Subcutaneous abdominal adipose tissue (tissue), 5 donors: Measurements from ENCODE around the gene EIF4EBP2.

Experiments used
- H3K27ac ChIP-seq: one replicate; pipeline ENCODE4 v1.7.0; 2013; ENCODE audit warnings: low read depth, mild to moderate bottlenecking, inconsistent platforms, low read length, moderate library complexity
- H3K27me3 ChIP-seq, 5 donors: one replicate each; pipeline ENCODE4 v1.7.0; 2013; ENCODE audit warnings: low read length in 5 of 5, inconsistent platforms in 1 of 5; ENCODE audit not compliant: control insufficient read depth in 5 of 5, insufficient read depth in 4 of 5
- H3K36me3 ChIP-seq, 5 donors: one replicate each; pipeline ENCODE4 v1.7.0; 2013; ENCODE audit warnings: low read length in 5 of 5; ENCODE audit not compliant: control insufficient read depth in 5 of 5, insufficient read depth in 5 of 5
- H3K4me1 ChIP-seq, 5 donors: one replicate each; pipeline ENCODE4 v1.7.0; 2013; ENCODE audit warnings: low read length in 5 of 5, mild to moderate bottlenecking in 3 of 5, moderate library complexity in 1 of 5; ENCODE audit not compliant: control insufficient read depth in 5 of 5, insufficient read depth in 5 of 5
- H3K4me3 ChIP-seq, 5 donors: one replicate each; pipeline ENCODE4 v1.7.0; 2013; ENCODE audit warnings: low read length in 5 of 5, low read depth in 1 of 5
- H3K9ac ChIP-seq, 5 donors: one replicate each; pipeline ENCODE4 v1.7.0; 2013; ENCODE audit warnings: low read length in 5 of 5, mild to moderate bottlenecking in 4 of 5, moderate library complexity in 3 of 5
- H3K9me3 ChIP-seq, 5 donors: one replicate each; pipeline ENCODE4 v1.7.0; 2013; ENCODE audit warnings: low read length in 5 of 5; ENCODE audit not compliant: control insufficient read depth in 5 of 5
- donor health status: healthy.
- donor health status: healthy.
- donor health status: healthy.
- donor health status: healthy.
- donor health status: healthy.

The EIF4EBP2 gene

DNA sequence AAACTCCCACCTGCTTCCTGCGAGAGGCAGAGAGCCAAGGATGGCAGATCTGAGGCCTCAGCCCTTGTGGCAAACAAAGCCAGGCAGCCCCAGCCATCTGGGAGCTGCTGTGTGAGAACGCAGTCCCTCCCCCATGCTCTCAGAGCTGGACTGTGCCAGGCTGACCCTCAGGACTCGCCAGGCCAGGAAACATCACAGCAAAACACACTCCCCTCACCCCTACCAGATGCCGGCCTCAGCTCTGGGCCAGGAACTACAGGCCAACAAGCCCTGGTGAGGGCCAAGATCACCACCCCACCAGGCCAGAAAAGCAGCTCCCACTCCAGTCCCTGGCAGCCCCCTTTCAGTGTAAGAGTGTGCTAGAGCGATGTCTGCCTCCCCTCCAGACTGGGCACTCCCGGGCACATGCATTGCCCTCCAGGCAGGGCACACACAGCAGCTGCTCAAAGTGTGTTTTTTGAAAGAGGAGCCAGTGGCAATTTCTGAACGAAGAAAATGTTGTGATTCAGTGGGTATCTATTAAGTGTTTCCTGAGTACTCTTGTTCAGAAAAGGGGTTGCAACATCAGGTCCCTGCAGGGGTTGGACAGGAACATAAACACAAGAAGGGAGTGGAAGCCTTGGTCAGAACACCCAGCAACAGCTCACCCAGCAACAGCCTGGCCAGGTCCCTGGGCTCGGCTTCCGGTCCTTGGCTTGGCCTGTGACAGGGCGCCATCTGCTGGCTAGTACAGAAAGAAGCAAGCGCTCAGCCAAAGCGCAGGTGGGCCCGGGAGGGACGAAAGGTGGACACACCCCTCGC, 39.8 kb upstream of the EIF4EBP2 start:
- Histone ChIP-seq H3K36me3 (no peaks in the 10 kb centered on the region), H3K27me3 (no peaks in the 10 kb centered on the region), H3K4me3 (peak overlapping the region in 2 of 5 donors; percentile 14), H3K9me3 (no peaks in the 10 kb centered on the region), H3K4me1 (peaks cover 5 to 16% (median 14%) of the 10 kb centered on the region in 5 donors), H3K9ac (peak overlapping the region in 3 of 5 donors; percentile 21 to 60 (median 52)), H3K27ac (peak overlapping the region; percentile 81)

DNA sequence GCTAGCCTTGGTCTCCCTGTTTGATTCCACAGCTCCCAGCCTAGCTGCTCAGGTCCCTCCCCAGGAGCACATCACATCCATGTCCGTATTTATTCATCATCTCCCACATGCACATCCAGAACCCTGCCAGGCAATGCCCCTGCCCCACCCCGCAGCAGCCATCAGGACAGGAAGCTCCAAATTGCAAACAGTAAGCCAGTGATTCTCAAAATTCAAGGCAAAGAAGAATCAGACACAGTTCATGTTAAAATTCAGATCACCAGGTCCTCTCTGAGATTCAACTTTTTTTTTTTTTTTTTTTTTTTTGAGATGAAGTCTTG, 39.2 kb upstream of the EIF4EBP2 start:
- Histone ChIP-seq H3K9ac (no peak overlapping the region), H3K27me3 (no peaks in the 10 kb centered on the region), H3K9me3 (no peaks in the 10 kb centered on the region), H3K27ac (no peak overlapping the region), H3K4me1 (peaks cover 5 to 16% (median 14%) of the 10 kb centered on the region in 5 donors), H3K36me3 (no peaks in the 10 kb centered on the region), H3K4me3 (peak overlapping the region in 1 of 5 donors; percentile 14)

DNA sequence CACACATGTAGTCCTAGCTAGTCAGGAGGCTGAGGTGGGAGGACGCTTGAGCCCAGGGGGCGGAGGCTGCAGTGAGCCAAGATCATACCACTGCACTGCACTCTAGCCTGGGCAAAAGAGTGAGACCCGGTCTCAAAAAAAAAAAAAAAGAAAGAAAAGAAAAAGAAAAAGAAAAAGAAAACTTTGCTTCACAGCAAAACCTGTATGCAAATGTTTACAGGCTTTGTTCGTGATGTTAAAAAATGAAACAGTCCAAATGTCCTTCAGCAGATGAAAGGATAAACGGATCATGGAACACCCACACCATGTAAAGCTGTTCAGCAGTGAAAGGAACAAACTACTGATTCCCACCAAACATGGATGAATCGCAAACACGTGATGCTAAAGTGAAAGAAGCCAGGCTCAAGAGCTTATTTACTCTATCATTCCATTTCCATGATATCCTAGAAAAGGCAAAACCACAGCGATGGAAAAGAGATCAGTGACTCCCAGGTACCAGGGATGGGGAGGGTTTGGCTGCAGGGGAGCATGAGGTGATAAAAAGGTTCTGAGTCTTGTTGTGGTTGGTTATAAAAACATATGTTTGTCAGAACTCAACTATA, 36.6 kb upstream of the EIF4EBP2 start:
- H3K27me3 ChIP-seq, result no peaks in the 10 kb centered on the region
- H3K27ac ChIP-seq, result no peak overlapping the region

DNA sequence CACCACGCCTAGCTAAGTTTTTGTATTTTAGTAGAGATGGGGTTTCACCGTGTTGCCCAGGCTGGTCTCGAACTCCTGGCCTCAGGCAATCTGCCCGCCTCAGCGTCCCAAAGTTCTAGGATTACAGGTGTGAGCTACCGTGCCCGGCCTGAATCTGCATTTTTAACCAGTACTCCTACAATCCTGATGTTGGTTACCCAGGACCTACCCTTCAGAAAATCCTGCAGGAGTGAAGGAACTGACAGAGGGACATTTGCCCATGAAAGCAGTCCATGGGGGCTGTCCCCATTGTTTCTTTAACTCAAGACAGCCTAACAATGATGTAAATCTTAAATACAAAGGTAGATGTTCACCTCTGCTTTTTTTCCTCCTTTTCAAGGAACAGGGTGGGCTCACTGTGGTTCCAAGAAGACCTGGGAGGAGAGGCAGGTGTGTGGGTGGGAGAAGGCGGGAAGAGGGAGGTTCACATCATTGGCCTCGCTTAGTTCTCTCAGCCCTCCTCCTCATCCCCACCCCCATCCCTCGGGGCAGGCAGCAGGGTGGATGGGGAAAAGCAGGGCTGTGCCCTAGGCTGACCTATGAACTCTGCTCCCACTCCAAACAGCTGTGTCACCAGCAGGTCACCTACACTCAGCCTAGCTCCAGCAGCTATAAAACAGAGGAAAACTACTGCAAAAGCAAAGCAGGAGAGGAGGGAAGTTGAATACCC, 35.0 kb upstream of the EIF4EBP2 start:
- Histone ChIP-seq H3K27ac (no peak overlapping the region), H3K4me1 (peaks cover 4 to 9% (median 8%) of the 10 kb centered on the region in 5 donors), H3K4me3 (no peak overlapping the region), H3K27me3 (no peaks in the 10 kb centered on the region), H3K36me3 (no peaks in the 10 kb centered on the region), H3K9ac (no peak overlapping the region), H3K9me3 (no peaks in the 10 kb centered on the region)

More for the DNA sequence above, 36.6 kb upstream of the EIF4EBP2 start:
- H3K9me3 ChIP-seq, result no peaks in the 10 kb centered on the region
- H3K4me3 ChIP-seq, result no peak overlapping the region
- H3K9ac ChIP-seq, result no peak overlapping the region
- H3K4me1 ChIP-seq, result peaks cover 5 to 16% (median 14%) of the 10 kb centered on the region in 5 donors
- H3K36me3 ChIP-seq, result no peaks in the 10 kb centered on the region

DNA sequence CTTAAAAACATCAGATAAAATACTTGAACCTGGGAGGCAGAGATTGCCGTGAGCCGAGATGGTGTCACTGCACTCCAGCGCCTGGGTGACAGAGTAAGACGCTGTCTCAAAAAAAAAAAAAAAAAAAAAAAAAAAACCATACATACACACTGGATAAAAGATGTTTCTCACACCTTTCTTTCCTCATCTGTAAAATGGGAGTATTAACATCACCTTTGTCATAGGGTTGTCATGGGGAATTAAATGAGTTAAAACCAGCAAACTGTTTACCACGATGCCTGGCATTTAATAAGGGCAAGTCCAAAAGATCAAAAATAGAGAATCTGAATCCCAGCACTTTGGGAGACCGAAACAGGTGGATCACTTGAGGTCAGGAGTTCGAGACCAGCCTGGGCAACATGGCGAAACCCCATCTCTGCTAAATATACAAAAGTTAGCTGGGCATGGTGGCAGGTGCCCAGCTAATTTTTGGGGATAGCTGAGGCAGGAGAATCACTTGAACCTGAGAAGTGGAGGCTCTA, 34.4 kb upstream of the EIF4EBP2 start:
- Histone ChIP-seq H3K4me3 (no peak overlapping the region), H3K27me3 (no peaks in the 10 kb centered on the region), H3K36me3 (no peaks in the 10 kb centered on the region), H3K9me3 (no peaks in the 10 kb centered on the region), H3K4me1 (peaks cover 0 to 3% (median 3%) of the 10 kb centered on the region in 5 donors), H3K27ac (no peak overlapping the region), H3K9ac (no peak overlapping the region)

DNA sequence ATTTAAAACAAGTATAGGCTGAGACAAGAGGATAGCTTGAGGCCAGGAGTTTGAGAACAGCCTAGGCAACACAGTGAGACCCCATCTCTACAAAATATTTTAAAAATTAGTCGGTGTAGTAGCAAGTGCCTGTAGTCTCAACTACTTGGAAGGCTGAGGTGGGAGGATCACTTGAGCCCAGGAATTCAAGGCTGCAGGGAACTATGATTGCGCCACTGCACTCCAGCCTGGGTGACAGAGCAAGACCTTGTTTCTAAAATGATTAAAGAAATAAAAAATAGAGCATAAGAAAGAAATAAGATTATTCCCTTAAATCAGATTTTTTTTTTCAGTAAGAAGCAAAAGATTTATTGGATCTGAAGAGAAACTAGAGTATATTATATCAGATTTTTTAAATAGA, 33.2 kb upstream of the EIF4EBP2 start:
- Histone ChIP-seq H3K27me3 (no peaks in the 10 kb centered on the region), H3K36me3 (peaks cover 0 to 7% (median 2%) of the 10 kb centered on the region in 5 donors), H3K4me1 (no peaks in the 10 kb centered on the region), H3K27ac (no peak overlapping the region), H3K9ac (no peak overlapping the region), H3K4me3 (no peak overlapping the region), H3K9me3 (no peaks in the 10 kb centered on the region)

DNA sequence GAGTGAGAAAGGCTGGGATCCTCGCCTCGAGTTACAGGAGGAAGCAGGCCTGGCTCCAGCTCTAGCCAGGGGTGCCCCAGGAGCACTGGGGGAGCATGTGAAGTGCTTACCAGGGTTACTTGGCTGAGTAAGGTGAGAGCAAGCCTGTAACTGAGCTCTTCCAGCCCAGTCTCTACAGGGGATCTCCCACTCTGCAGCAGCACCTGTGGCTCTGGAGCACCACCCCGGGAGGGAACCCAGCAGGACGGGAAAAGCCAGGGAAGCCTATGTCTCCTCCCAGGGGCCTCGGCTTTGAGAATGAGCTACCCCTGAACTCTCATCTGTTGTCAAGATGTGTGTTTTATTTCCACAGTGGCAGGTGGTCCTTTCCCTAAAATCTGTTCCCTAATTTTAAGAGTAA, 32.1 kb upstream of the EIF4EBP2 start:
- Histone ChIP-seq H3K36me3 (peaks cover 0 to 10% (median 2%) of the 10 kb centered on the region in 5 donors), H3K9me3 (no peaks in the 10 kb centered on the region), H3K4me1 (no peaks in the 10 kb centered on the region), H3K27me3 (no peaks in the 10 kb centered on the region), H3K27ac (no peak overlapping the region), H3K9ac (no peak overlapping the region), H3K4me3 (no peak overlapping the region)

DNA sequence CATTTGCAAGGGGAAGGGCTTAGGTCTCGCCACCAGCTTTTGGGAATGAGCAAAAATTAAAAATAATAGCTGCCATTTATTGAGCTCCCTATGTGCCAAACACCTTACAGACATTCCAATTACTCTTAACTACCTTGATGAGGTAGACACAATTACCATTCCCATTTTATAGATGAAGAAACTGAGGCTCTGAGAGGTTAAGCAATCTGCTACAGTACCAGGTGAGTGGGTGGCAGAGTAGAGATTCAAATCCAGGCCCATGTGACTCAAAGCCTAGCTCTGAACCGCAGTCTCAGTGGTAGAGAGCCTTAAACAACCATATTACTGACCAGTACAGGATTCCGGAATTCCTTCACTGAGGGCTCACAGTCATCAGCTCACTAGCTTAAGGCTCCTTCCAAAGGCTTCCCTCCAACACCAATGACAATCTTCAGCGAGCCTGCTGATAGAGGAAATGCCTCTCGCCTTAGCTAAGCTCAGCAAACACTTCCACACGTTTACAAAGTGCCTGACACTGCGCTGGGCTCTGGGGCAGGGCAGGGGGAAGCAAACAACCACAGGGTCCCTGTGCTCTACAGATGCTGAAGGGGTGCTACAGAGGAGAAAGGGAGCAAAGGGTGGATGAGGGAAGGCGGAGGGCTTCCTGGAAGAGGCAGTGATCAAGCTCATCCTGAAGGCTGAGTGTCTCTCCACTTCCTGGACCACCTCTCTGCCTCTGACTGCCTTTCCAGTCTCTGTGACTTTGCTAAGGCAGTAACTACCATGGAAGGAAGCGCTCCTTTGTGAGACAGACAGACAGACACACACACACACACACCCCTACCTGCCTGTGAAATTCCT, 28.9 kb upstream of the EIF4EBP2 start:
- no peak overlapping the region for H3K9ac ChIP-seq
- H3K4me1 ChIP-seq, result no peaks in the 10 kb centered on the region
- H3K36me3 ChIP-seq, result peaks cover 0 to 10% (median 2%) of the 10 kb centered on the region in 5 donors
- no peak overlapping the region for H3K4me3 ChIP-seq
- H3K9me3 ChIP-seq, result peaks cover 0 to 7% (median 0%) of the 10 kb centered on the region in 5 donors
- no peak overlapping the region for H3K27ac ChIP-seq
- H3K27me3 ChIP-seq, result no peaks in the 10 kb centered on the region

DNA sequence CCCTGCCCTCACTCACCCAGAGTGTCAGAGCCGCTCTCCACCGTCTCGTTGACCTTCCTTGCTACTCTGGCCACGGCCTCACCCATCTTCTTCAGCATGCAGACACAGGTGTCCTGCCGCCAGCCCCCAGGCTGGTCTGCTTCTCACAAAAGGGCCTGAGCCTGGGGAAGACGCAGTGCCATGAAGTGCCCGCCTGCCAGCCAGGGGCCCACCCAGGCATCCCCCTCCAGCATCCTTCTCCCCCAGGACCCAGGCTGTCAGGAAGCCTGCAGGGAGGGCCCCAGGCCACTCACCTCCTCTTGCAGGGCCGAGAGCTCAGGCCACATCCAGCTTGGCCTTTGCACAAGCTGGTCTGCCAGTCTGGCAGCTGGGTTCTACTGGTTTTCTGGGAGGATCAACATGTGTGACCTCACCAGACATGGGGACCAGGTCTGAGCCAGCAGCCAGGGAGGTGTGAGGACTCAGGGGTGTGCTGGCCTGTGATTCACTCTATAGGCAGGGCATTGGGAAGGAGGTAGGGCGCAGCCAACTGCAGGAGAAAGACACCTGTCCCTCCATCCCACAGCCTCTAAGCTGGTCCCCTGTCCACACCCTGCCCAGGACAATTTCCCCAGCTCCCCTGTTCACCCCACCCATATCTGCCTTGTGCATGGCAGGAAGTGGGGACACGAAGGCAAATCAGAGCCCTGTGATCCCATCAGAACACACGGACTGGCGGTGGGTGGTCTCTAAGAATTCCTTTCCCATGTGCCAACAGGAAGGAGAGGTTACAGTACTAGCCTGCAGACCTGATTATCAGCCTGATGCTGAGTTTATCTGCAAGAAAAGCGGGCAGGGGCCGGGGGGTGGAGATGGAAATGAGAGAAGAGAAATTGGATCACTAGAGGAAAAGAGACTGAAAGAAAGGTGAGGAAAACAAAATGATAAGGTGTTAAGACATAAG, 27.2 kb upstream of the EIF4EBP2 start:
- Histone ChIP-seq H3K4me3 (no peak overlapping the region), H3K27me3 (no peaks in the 10 kb centered on the region), H3K27ac (no peak overlapping the region), H3K9me3 (peaks cover 0 to 7% (median 0%) of the 10 kb centered on the region in 5 donors), H3K4me1 (peaks cover 0 to 7% (median 5%) of the 10 kb centered on the region in 5 donors), H3K9ac (no peak overlapping the region), H3K36me3 (peaks cover 0 to 10% (median 2%) of the 10 kb centered on the region in 5 donors)
